C4-2B (cell line): ENCODE measurements around the gene ST13.
"Not testable (repeated sequence)": the region's sequence is repeated elsewhere in the genome, so short reads cannot be mapped to it uniquely, and the experiment has no call there.

Source experiments
- H3K27ac ChIP-seq: fragments of 450-650 bp; 2 replicates; pipeline ENCODE4 v1.5.1; 2017
- CTCF ChIP-seq: fragments of 450-650 bp; conservative IDR thresholded peaks from 2 replicates; pipeline ENCODE4 v1.5.1; 2017; ENCODE audit warnings: mild to moderate bottlenecking
- ZFX ChIP-seq: fragments of 450-650 bp; IDR thresholded peaks from 2 replicates; pipeline ENCODE4 v1.6.1; 2017

Gene ST13

GRCh38 chr22:40857309-40857855, 943 bp upstream of the ST13 start:
- no peak for TF ChIP-seq ZFX
- no peak for TF ChIP-seq CTCF
- H3K27ac ChIP-seq: peak overlapping the region; percentile 91

GRCh38 chr22:40855979-40856512, 393 bp downstream of the ST13 start:
- H3K27ac ChIP-seq: peak overlapping the region; percentile 91
- no peak for TF ChIP-seq CTCF
- TF ChIP-seq ZFX: peak; percentile 87

- peak overlapping the region; percentile 91 for H3K27ac ChIP-seq
- TF ChIP-seq ZFX (no peak), CTCF (no peak)
Measured at GRCh38 chr22:40855071-40855978, 1.1 kb downstream of the ST13 start.

GRCh38 chr22:40853961-40854360, 2.5 kb downstream of the ST13 start:
- TF ChIP-seq ZFX (no peak), CTCF (no peak)
- H3K27ac ChIP-seq: no peak overlapping the region

GRCh38 chr22:40853333-40853732, 3.1 kb downstream of the ST13 start:
- no peak for TF ChIP-seq ZFX
- TF ChIP-seq CTCF: no peak
- H3K27ac ChIP-seq: no peak overlapping the region

GRCh38 chr22:40845816-40846215, 10.6 kb downstream of the ST13 start:
- not testable (repeated sequence) for H3K27ac ChIP-seq

GRCh38 chr22:40844951-40845350, 11.5 kb downstream of the ST13 start:
- H3K27ac ChIP-seq: no peak overlapping the region
- no peak for TF ChIP-seq CTCF
- no peak for TF ChIP-seq ZFX
